Measurements from ENCODE around the gene ADAMTS2. TPM values are rescaled to one million over a fixed set of nuclear protein-coding genes. Genes with fewer than 3 reads are reported as not detected.

Gene ADAMTS2
- polyA plus RNA-seq, 3 donors = 0.74 to 2.3 TPM; not detected in 1

- no peaks in the 10 kb centered on the region for H3K36me3 ChIP-seq (replicated peaks in 1 of 2; ENCODE audit: control insufficient read depth in 1 of 2, insufficient read depth in 2 of 2, low read length in 2 of 2)
- H3K9me3 Mint-ChIP-seq = peaks cover 80 to 97% (median 87%) of the 10 kb centered on the region in 7 donors
Measured at GRCh38 chr5:179123491-179124272, 221.6 kb downstream of the ADAMTS2 start.

GRCh38 chr5:179123109-179123426 lies 222.2 kb downstream of the ADAMTS2 start:
- Histone ChIP-seq H3K9me3 (replicated peaks in 1 of 2; ENCODE audit: control insufficient read depth in 1 of 2, insufficient read depth in 1 of 2, low read length in 2 of 2) (peaks cover 96 to 98% of the 10 kb centered on the region in 2 donors), H3K9ac (ENCODE audit: insufficient read depth, low read length, poor library complexity, severe bottlenecking) (no peak overlapping the region), H3K36me3 (replicated peaks in 1 of 2; ENCODE audit: control insufficient read depth in 1 of 2, insufficient read depth in 2 of 2, low read length in 2 of 2) (no peaks in the 10 kb centered on the region), H4K20me1 (ENCODE audit: insufficient read depth, low read length) (no peaks in the 10 kb centered on the region), H3K4me3 (replicated peaks in 1 of 3; ENCODE audit: low read depth in 2 of 3, low read length in 3 of 3) (no peak overlapping the region), H3K4me1 (ENCODE audit: control insufficient read depth in 1 of 2, insufficient read depth in 2 of 2, low read length in 2 of 2) (no peaks in the 10 kb centered on the region), H3K79me2 (ENCODE audit: insufficient read depth, low read length) (no peaks in the 10 kb centered on the region), H3K27ac (ENCODE audit: low read depth in 1 of 2, low read length in 2 of 2) (no peak overlapping the region), H3K4me2 (replicated peaks; ENCODE audit: extremely low read depth, low read length, poor library complexity, severe bottlenecking) (no peak overlapping the region), H3K27me3 (ENCODE audit: control insufficient read depth in 2 of 2, insufficient read depth in 2 of 2, low read length in 2 of 2) (no peaks in the 10 kb centered on the region), H2AFZ (ENCODE audit: insufficient read depth, low read depth, low read length, poor library complexity, severe bottlenecking) (no peak overlapping the region)
- Mint-ChIP-seq H3K27me3 (ENCODE audit: low read depth in 3 of 3) (peaks cover 0 to 4% (median 0%) of the 10 kb centered on the region in 3 donors), H3K9me3 (peaks cover 77 to 94% (median 87%) of the 10 kb centered on the region in 7 donors), H3K36me3 (no peaks in the 10 kb centered on the region), H3K27ac (no peak overlapping the region), H3K4me3 (no peak overlapping the region), H3K4me1 (no peaks in the 10 kb centered on the region)
- no peak for TF ChIP-seq CTCF (IDR thresholded peaks at IDR 0.05)
- WGBS (ENCODE audit: insufficient coverage) = no CpG with 5 or more reads among the region's 2 CpGs
- intact Hi-C loops (cut with micrococcal nuclease) = no loop called here
- DNase-seq = no peak

More at GRCh38 chr5:179123491-179124272, 221.6 kb downstream of the ADAMTS2 start:
- 97% methylated on average over 14 of the region's 19 CpGs for WGBS (ENCODE audit: insufficient coverage)
- TF ChIP-seq CTCF (IDR thresholded peaks at IDR 0.05) = no peak
- Mint-ChIP-seq H3K27ac (no peak overlapping the region), H3K4me3 (no peak overlapping the region), H3K27me3 (ENCODE audit: low read depth in 3 of 3) (peaks cover 0 to 4% (median 0%) of the 10 kb centered on the region in 3 donors), H3K4me1 (no peaks in the 10 kb centered on the region), H3K36me3 (no peaks in the 10 kb centered on the region)
- H2AFZ ChIP-seq (ENCODE audit: insufficient read depth, low read depth, low read length, poor library complexity, severe bottlenecking) = no peak overlapping the region
- no peaks in the 10 kb centered on the region for H4K20me1 ChIP-seq (ENCODE audit: insufficient read depth, low read length)
- intact Hi-C loops (cut with micrococcal nuclease) = no loop called here
- no peak overlapping the region for H3K4me2 ChIP-seq (replicated peaks; ENCODE audit: extremely low read depth, low read length, poor library complexity, severe bottlenecking)
- no peaks in the 10 kb centered on the region for H3K79me2 ChIP-seq (ENCODE audit: insufficient read depth, low read length)
- H3K9ac ChIP-seq (ENCODE audit: insufficient read depth, low read length, poor library complexity, severe bottlenecking) = no peak overlapping the region
- no peaks in the 10 kb centered on the region for H3K4me1 ChIP-seq (ENCODE audit: control insufficient read depth in 1 of 2, insufficient read depth in 2 of 2, low read length in 2 of 2)
- DNase-seq = no peak
- no peak overlapping the region for H3K4me3 ChIP-seq (replicated peaks in 1 of 3; ENCODE audit: low read depth in 2 of 3, low read length in 3 of 3)
- no peak overlapping the region for H3K27ac ChIP-seq (ENCODE audit: low read depth in 1 of 2, low read length in 2 of 2)
- peaks cover 90 to 97% of the 10 kb centered on the region in 2 donors for H3K9me3 ChIP-seq (replicated peaks in 1 of 2; ENCODE audit: control insufficient read depth in 1 of 2, insufficient read depth in 1 of 2, low read length in 2 of 2)
- H3K27me3 ChIP-seq (ENCODE audit: control insufficient read depth in 2 of 2, insufficient read depth in 2 of 2, low read length in 2 of 2) = no peaks in the 10 kb centered on the region
